GM19238 (cell line): ENCODE results near the gene IL18.
"Not testable (repeated sequence)": the region's sequence is repeated elsewhere in the genome, so short reads cannot be mapped to it uniquely, and the experiment has no call there.

Experiments
- DNase-seq: peaks from one replicate; pipeline ENCODE4 v3.0.0; 2011; ENCODE audit warnings: low spot score; ENCODE audit not compliant: insufficient read length

The IL18 gene

DNA sequence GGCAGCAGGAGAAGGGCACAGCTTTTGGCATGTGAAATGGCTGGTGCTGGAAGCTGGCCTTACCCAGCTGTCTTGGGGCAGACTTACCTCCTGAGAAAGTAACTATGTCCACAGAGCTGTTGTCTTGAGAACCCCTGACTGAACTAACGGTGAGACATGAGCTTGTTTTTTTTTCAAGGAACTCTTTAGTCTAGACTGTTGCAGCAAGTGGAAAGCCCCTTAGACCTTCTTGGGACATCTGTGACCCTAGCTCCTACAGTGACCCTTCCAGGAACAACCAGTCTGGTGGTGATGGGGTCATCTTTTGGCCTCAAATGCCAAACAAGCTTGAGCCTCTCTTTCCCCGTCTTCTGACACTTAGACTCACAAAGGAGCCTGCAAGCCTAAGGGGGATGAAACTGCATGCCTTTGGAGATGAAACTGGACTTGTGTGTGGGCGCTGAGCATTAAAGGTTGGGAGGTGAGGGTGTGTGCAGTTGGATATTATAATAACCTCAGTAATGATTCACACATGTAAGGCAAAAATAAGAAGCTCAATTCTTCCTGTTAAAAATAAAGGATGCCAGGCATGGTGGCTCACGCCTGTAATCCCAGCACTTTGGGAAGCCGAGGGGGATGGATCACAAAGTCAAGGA lies 41.8 kb downstream of the IL18 start:
- no peak for DNase-seq

DNA sequence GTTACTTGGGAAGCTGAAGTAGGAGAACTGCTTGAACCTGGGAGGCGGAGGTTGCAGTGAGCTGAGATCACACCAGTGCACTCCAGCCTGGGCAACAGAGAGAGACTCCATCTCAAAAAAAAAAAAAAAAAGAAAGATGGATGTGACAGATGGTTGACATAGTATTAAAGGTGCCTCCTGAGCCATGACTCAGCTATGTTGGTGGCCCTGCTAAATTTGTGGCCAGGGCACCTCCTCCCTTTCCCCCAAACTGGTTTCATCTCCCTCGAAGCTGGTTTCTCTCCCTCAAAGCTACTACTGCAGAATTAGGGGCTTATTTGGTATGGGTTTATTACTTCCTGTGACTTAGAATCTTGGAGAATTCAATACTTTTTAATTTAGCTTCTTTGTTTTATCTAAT lies 45.7 kb downstream of the IL18 start:
- no peak for DNase-seq

DNA sequence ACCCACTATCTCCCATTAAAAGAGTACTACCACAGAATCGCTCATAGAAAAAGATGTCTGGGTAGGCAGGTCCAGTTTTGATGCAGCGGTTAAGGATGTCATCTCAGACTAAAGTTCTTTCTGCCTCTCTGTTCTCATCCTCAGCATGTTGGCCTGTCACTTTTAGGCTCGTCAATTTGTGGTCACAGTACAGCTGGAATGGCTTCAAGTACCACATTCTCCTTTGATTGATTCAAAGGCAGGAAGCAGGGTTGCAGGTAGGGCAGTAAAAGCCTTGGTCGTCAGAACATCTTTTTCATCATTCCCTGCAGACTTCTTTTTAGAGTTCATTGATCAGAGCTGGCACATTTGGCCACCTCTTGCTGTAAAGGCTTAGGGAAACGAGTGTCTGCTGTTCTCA lies 48.5 kb downstream of the IL18 start:
- DNase-seq = no peak

GRCh38 chr11:112114460-112114859 lies 49.4 kb downstream of the IL18 start:
- DNase-seq = no peak

- no peak for DNase-seq
Measured at GRCh38 chr11:112113539-112114457, 50.1 kb downstream of the IL18 start.

GRCh38 chr11:112106070-112106469 lies 57.8 kb downstream of the IL18 start:
- no peak for DNase-seq

- no peak for DNase-seq
Measured at GRCh38 chr11:112103446-112103845, 60.4 kb downstream of the IL18 start.

DNA sequence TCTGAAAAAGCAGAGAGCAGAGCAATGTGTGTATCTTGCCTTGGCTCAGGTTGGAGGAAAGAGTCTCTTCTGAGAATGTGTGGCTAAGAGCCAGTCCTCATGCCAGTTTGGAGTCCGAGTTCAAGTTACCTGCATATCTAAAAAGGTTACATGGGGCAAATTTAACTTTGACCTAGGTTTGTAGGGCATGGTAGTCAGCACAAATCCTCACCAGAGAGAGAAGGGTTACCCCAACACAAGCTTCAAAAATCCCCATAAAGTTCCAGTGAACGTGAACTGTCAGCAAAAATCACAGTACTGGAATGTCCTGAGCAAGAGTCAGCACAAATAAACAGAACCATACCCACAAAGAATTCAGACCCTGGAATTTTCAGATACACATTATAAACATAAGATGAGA lies 63.4 kb downstream of the IL18 start:
- no peak for DNase-seq

DNA sequence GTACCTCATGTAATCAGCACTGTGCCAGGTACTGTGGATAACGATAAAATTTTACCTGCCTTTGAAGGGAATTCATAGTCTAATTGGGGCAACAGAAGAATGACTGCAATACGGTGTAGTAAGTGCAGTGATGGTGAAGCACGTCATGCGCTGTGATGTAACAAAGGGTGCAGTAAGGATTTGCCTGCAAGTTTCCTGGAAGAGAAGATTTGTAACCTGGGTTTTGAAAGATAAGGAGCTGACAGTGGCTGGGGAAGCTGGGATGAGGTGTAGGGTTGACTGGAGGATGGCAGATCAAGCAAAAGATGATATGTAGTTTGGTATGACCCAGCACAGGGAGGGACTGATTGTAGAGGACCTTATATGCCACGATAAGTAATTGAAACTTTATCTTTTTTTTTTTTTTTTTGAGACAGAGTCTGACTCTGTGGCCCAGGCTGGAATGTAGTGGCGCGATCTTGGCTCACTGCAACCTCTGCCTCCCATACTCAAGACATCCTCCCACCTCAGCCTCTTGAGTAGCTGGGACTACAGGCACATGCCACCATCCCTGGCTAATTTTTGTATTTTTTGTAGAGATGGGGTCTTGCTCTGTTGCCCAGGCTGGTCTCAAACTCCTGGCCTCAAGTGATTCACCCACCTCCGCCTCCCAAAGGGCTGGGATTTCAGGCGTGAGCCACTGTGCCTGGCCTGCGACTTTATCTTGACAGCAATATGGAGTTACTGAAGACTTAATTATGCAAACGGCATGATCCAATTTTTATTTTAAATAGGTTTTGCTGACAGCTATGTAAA lies 66.0 kb downstream of the IL18 start:
- no peak for DNase-seq

DNA sequence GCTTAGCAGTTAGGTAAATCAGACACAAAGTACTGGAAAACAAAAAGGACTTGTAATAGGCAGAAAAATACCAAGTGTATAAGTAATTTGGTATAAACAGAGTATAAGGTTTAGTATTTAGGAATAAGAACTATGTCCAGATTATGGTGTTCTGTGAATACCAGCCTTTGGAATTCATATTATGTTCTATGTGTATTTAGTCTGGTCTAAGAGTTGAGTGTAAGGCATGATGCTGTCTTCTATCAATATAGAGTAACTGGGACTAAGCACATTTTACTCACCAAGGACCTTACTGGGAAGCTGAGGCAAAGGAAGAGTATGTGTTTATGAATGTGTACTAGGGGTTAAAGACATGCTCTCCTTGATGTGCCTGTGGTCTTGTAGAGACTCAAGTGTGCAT lies 67.7 kb downstream of the IL18 start:
- no peak for DNase-seq

- not testable (repeated sequence) for DNase-seq
Measured at GRCh38 chr11:112095302-112095701, 68.6 kb downstream of the IL18 start.
